HG03159 (cell line): Measurements from ENCODE around the gene TUBA1C.
"Not testable (repeated sequence)": the region's sequence is repeated elsewhere in the genome, so short reads cannot be mapped to it uniquely, and the experiment has no call there.

Experiments used
- ATAC-seq: cut with Tn5 transposase; IDR thresholded peaks from one replicate; pipeline ENCODE4 v1.9.1; 2021; ENCODE audit warnings: mild to moderate bottlenecking, moderate library complexity; ENCODE audit not compliant: unreplicated experiment

Gene TUBA1C

DNA sequence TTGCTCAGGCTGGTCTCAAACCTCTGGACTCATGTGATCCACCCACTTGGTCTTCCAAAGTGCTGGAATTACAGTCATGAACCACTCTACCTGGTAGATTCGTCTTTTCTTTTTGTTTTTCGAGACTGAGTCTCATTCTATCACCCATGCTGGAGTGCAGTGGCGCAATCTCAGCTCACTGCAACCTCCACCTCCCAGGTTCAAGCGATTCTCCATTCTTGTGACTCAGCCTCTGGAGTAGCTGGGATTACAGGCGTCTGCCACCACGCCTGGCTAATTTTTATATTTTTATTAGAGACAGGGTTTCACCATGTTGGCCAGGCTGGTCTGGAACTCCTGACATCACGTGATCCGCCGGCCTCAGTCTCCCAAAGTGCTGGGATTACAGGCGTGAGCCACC, 9.4 kb upstream of the TUBA1C start:
- ATAC-seq: not testable (repeated sequence)

DNA sequence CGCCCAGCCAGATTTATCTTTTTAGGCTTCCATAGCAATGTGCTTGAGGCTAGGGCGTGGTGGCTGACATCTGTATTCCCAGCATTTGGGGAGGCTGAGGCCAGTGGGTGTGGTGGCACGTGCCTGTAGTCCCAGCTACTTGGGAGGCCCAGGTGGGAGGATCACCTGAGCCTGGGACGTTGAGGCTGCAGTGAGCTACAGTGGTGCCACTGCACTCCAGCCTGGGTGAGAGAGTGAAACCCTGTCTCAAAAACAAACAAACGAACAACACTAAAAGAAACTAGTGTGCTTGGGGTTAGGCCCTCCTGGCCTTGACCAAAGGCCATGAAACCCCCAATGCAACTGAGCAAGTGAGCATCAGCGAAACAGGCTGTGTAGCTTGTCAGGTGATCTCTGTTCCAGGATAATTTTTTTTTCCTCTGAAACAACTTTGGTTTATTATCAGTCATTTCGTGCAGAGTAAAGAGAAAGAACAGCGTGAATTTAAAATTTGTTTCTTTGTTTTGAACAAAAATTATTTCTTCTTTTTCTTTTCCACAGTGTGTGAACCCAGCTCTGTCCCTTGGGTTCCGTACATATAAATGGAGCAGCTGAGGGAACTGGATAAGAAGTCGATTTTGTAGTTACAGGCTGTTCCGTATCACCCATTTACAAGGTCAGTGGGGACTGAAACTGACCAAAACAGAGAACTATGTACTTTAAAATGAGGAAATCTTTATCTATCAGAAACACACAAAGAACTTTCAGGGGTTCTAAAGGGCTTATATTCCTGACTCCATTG, 8.8 kb upstream of the TUBA1C start:
- no peak for ATAC-seq

DNA sequence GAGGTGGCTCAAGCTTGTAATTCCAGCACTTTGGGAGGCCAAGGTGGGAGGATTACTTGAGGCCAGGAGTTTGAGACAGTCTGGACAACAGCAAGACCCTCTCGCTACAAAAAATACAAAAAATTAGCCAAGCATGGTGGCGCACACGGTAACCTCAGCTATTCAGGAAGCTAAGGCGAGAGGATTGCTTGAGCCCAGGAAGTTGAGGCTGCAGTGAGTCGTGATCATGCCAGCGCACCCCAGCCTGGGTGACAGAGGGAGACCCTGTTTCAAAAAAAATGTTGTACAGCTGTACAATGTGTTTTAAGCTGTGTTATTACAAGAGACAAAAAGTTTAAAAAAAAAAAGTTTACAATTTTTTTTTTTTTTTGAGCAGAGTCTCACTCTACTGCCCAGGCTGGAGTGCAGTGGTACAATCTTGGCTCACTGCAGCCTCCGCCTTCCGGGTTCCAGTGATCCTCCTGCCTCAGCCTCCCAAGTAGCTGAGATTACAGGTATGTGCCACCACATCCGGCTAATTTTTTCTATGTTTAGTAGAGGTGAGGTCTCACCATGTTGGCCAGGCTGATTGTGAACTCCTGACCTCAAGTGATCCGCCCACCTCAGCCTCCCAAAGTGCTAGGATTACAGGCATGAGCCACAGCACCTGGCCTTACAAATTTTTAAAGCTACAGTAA, 7.2 kb upstream of the TUBA1C start:
- ATAC-seq: not testable (repeated sequence)

DNA sequence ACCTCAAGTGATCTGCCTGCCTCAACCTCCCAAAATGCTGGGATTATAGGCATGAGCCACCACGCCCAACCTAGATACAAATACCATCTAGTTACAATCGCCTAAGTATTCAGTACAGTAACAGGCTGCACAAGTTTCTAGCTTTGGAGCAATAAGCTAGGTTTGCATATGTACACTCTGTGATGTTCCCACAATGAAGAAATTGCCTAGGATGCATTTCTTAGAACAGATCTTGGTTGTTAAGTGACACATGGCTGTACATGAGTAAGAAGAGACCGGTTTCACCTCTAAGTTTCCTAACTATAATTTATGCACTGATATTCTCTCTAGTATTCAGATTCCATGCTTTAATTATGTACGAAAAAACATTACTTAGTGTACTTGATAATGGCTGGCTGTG, 5.4 kb upstream of the TUBA1C start:
- ATAC-seq: no peak

DNA sequence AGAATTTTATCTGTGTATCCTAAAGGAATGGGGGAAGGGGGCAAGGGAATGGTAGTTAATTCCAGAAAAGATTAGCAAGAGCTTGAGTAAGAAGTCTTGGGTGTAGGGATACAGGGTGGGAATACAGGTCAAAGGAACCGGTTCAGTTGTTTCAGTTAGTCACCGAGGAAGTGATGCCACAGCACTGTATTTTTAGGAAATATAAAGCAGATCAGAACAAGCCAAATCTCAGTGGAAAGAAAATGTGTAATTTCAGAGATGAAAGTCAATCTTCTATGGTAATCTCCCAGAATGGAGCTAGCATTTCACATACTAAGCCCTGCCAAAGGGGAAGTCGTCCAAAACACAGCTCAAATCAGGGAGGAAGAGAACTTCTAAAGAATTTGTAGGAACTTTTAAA, 4.7 kb upstream of the TUBA1C start:
- ATAC-seq: no peak

DNA sequence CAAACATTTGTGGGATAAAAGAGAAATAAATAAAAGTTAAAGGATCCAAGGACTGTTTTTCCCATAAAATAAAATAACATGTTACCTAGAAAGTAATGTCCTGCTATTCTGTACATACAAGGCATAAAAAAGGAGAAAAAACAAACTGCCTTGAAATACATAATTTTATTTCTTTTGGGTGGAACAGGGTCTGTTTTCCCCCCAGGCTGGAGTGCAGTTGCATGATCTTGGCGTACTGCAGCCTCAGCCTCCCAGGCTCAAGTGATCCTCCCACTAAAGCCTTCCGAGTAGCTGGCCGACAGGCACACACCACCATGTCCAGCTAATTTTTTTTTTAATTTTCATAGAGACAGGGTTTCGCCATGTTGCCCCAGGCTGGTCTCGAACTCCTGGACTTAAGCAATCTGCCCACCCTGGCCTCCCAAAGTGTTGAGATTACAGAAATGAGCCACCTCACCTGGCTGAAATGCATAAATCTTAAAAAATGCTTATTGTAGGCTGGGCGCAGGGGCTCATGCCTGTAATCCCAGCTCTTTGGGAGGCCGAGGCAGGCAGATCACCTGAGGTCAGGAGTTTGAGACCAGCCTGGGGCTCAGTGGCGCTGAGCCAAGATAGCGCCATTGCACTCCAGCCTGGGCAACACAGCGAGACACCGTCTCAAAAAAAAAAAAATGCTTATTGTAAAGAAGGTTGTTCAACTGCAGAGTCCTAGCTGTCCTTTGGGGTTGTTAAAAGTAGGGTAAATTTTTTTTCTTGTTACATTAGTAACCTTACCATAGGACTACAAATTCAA, 4.1 kb upstream of the TUBA1C start:
- no peak for ATAC-seq

DNA sequence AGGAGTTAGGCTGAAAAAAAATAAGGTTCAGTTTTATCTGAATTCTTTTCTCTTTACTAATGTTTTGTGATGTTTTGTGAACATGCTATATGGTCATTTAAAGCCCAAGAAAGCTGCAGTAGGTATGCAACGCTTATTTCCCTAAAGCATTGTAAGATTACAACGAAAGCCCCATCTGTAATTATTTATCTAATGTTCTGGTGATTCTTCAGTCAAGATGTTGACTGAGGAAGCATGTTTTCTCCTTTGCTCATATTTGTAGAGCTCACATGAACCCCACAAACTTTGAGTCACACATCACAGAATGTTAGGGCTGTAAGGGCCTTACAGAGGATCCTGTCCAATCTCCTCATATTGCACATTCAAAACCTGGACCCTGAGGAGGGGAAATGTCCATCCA, 3.2 kb upstream of the TUBA1C start:
- ATAC-seq: no peak

DNA sequence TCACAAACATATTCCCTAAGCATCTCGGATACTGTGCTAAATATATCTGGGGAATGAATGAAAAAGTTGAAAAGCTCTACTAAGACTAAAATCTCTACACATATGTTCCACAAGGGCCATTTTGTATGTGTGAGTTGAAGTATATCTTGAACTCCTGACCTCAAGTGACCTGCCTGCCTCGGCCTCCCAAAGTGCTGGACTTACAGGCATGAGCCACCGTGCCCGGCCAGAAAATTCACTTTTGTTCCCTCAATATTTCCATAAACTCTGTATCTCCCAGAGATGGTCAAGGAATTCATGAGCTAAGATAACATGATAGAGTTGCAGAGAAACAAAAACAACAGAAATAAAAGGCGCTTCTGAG, 1.5 kb upstream of the TUBA1C start:
- ATAC-seq: no peak

DNA sequence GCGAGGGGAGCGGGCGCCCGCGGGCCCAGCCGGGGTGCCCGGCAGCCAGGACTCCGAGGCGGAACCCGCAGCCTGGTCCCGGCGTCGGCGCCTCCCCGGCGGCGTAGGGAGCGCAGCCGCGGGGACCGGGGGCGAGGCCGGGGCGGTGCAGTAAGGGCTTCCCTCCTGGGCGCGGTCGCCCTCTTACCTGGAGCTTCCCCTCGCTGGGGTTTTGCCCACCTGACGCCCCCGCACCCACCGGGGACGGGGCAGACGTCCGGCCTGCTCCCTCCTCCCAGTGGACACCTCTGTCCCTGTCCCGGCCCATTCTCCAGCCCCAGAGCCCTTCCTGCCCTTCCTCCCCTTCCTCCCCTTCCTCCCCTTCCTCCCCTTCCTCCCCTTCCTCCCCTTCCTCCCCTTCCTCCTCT, 413 bp upstream of the TUBA1C start:
- ATAC-seq: peak; percentile 26

DNA sequence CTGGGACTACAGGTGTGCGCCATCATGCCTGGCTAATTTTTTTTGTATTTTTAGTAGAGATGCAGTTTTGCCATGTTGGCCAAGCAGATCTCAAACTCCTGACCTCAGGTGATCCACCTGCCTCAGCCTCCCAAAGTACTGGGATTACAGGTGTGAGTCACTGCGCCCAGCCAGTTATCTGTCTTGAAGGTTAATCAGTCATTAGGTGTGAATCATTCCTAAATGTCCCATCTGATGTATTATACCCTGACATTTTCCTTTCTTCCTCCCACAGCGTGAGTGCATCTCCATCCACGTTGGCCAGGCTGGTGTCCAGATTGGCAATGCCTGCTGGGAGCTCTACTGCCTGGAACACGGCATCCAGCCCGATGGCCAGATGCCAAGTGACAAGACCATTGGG, 4.3 kb downstream of the TUBA1C start:
- not testable (repeated sequence) for ATAC-seq

DNA sequence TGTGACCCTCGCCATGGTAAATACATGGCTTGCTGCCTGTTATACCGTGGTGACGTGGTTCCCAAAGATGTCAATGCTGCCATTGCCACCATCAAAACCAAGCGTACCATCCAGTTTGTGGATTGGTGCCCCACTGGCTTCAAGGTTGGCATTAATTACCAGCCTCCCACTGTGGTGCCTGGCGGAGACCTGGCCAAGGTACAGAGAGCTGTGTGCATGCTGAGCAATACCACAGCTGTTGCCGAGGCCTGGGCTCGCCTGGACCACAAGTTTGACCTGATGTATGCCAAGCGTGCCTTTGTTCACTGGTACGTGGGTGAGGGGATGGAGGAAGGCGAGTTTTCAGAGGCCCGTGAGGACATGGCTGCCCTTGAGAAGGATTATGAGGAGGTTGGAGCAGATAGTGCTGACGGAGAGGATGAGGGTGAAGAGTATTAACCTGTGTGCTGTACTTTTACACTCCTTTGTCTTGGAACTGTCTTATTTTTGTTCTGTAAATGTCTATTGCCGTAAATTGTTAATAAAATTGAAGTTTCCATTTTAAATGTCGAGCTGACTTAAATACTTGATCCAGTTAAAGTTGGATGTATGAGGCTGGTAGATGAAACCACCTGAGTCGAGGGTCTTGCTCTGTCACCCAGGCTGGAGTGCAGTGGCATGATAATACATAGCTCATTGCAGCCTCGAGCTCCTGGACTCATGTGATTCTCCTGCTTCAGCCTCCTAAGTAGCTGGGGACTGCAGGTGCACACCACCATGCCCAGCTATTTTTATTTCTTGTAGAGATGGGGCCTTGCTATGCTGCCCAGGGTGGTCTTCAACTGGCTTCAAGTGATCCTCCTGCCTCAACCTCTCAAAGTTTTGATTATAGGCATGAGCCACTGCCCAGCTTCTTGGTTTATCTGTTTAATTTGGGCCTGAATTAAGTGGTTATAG, 8.2 kb downstream of the TUBA1C start:
- no peak for ATAC-seq

DNA sequence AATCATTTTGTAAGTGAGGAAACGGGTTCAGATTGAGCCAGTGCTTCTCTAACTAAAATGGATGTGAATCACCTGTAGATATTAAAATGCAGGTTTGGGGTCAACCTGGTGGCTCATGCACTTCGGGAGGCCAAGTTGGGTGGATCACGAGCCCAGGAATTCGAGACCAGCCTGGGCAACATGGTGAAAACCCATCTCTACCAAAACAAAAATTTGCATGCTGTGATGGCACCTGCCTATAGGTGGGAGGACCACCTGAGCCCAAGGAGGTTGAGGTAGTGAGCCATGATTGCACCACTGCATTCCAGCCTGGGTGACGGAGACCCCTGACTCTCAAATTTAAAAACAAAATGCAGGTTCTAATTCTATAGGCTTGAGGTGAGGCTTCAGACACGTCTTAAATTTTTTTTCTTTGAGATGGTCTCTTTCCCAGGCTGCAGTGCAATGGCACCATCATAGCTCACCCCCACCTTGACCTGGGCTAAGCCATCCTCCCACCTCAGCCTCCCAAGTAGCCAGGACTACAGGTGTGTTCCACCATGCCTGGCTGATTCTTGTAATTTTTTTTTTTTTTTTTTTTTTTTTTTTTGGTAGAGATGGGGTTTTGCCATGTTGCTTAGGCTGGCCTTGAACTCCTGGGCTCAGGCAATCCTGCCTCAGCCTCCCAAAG, 9.0 kb downstream of the TUBA1C start:
- ATAC-seq: no peak

DNA sequence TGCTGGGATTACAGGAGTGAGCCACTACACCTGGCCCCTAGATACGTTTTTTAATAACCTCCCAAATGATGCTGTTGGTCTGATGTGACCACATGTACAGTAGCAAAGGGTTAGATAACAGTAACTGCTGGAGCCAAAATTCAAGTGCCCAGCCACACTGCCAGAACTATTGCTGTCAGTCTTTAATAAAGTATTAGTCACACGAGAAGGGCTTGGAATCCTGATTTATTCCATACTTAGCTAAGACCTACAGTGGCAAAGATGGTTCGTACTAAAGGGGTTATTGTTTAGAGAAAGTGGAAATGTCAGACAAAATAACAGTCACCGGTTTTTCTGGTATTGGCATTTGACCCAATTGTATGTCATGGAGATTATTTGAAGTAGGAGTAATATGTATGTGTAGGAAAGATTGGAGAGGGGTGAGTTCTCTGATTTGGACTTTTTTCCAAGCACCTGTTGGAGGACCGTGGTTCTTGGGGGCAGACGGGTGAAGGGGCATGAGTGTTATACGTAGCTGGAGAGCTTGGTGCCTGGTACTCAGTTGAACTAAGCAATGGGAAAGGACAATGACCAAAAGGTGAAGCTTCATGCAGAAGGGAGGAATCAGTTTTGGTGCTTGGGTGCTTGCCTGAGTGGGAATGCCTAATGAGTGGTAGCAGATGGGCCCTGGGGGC, 9.7 kb downstream of the TUBA1C start:
- ATAC-seq: no peak

DNA sequence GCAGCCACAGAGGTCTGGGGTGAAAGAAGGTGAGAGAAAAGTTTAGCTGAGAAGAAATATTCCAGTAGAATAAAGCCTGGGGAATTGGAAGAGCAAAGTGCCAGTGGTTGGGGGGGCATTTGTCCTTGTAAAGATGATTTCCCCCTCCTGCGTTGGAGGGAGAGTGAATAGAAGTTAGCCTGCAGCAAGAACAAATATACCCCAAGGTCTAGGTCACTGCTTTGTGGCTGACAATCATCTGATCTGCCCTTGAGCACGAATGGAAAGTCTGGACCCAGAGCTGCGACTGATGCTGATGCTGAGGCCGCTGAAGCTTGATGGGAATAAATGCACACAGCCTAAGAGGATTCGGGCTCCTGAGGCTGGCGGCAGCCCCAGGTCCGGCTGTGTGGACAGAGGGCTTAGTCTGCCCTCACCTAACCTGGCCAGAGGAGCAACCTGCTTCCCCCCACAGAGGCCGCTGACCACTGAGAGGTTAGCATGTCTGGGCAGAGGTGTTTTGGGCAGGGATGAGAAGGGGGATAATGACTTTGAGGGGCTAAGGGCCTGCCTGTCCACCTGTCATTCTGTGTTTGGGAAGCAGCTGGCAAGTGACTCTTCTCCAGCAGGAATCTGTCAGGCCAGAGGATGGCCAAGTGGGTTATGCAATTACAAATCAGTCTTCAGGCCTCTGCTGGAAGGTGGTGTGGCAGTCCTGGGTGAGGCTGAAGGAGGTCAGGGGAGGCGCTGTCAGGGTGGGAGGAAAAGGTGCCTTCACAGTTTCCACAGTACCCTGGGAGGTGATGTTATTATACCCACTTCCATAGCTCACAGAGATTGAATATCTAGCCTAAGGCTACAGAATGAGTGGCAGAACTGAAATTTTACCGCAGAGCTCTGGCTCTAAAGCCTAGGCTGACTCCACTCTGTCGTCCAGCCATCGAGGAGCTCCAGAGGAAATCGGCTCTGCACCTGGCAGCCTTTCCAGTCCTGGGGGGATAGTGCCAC, 11.7 kb downstream of the TUBA1C start:
- no peak for ATAC-seq

DNA sequence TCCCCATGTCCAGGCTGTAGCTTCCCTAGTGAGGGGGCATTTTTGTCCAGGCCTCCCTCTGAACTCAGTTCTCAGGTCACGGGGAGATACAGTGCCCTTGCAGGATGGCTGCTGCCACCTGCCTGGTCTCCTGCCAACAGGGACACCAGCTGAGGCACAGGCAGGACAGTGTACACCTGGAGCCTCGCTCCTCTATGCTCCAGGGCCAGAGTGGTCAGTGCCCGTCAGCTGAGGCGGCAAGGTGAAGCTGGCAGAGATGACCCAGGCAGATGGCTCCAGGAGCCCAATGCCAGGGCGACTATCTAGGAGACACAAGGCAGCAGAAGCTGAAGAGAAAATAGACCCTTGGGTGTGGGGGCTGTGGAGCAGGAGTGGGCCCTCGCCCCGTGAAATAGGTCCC, 12.6 kb downstream of the TUBA1C start:
- ATAC-seq: no peak

DNA sequence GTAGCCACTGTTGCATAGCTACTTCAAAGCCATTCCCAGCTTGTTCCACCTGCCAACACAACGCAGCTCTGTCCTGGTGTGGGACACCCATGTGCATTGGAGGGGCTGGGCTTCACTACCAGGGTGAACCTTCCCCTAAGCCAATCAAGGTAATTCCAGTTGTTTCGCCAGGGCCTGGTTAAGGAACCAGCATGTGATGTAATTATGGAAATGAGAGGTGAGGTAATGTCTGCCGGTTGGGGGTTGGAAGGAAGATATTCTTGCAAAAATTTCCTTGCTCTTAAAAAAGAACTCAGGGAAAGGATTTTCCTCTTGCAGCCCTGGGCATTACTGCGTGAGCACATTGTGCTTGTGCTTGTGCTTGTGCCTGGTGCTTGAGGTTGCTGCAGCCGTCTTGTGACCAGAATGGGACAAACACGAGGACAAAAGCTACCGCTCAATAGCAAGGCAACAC, 14.9 kb downstream of the TUBA1C start:
- no peak for ATAC-seq

DNA sequence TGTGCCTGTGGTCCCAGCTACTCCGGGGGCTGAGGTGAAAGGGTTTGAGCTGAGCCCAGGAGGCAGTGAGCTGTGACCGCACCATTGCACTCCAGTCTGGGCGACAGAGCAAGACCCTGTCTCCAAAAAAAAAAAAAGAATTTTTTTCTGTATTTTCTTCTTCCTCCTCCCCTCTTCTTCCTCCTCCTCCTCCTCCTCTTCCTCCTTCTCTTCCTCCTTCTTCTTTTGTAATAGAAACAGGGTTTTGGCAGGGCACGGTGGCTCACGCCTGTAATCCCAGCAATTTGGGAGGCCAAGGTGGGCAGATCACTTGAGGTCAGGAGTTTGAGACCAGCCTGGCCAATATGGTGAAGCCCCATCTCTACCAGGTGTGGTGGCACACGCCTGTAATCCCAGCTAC, 15.7 kb downstream of the TUBA1C start:
- not testable (repeated sequence) for ATAC-seq

DNA sequence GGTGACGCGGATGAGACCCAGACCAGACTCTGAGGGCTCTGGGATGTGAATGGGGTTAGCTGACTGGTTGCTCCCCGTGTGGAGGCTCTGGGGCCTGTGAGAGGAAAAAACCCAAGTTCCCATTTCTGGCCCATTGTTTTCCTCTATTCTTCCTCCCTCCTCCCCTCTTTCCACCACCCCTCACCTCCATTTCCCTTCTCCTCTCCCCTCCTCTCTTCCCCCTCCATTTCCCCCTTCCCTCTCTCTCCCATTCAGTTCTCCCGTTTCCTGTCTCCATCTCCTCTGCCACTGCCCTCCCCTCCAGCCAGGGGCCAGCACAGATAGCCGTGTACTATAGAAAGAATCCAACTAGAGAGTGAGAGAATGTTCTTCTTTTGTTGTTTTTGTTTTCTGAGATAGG, 17.4 kb downstream of the TUBA1C start:
- ATAC-seq: no peak
